Panc1 (cell line): ENCODE measurements around the gene TMPRSS13. TPM values are rescaled to one million over a fixed set of nuclear protein-coding genes. Genes with fewer than 3 reads are reported as not detected.

Source experiments
- ATAC-seq: fragments of 200-7000 bp; cut with Tn5 transposase; 2 replicates; pipeline ENCODE4 v1.9.1; 2020; ENCODE audit warnings: mild to moderate bottlenecking, moderate library complexity
- BruUV-seq: library from RNA; stranded (reverse); fragments of 400-500 nt; replicated peaks from 2 replicates; lab custom pipeline; 2021; lab: Mats Ljungman, UMichigan
- CTCF ChIA-PET: fragments of 300-600 bp; sonication (Branson Sonifier 250); formaldehyde crosslinking; loops from one replicate; lab custom pipeline; 2022; ENCODE audit warnings: antibody characterized with exemption; lab: Charles Lee
- POLR2A ChIA-PET: fragments of 300-600 bp; sonication (Branson Sonifier 250); formaldehyde crosslinking; loops from one replicate; lab custom pipeline; 2022; ENCODE audit warnings: antibody characterized with exemption; lab: Charles Lee
- DNase-seq: peaks from one replicate; pipeline ENCODE4 v3.0.0-alpha.2; 2010; ENCODE audit warnings: low read depth, low spot score
- H3K27ac ChIP-seq: 2 replicates; pipeline ENCODE4 v1.5.1; 2011; ENCODE audit warnings: mild to moderate bottlenecking, low read length, inconsistent platforms
- H3K27me3 ChIP-seq: fragments of 200-500 bp; sonication (Bioruptor generic); 2 replicates; pipeline ENCODE4 v1.6.0; 2014; ENCODE audit warnings: low read length, inconsistent platforms; ENCODE audit not compliant: control insufficient read depth, insufficient read depth
- H3K36me3 ChIP-seq: fragments of 200-500 bp; sonication (Bioruptor generic); 2 replicates; pipeline ENCODE4 v1.5.1; 2014; ENCODE audit warnings: inconsistent platforms, mild to moderate bottlenecking, low read length, moderate library complexity; ENCODE audit not compliant: control insufficient read depth, insufficient read depth
- H3K4me1 ChIP-seq: 2 replicates; pipeline ENCODE4 v1.5.1; 2011; ENCODE audit warnings: inconsistent platforms, mild to moderate bottlenecking, low read length, moderate library complexity; ENCODE audit not compliant: control insufficient read depth, insufficient read depth
- H3K4me3 ChIP-seq, 2 experiments: 2 replicates each; pipeline ENCODE4 v1.5.1; 2011 to 2012; ENCODE audit warnings: low read depth in 2 of 2, low read length in 2 of 2, mild to moderate bottlenecking in 2 of 2, inconsistent platforms in 1 of 2, moderate library complexity in 1 of 2
- H3K9me3 ChIP-seq: fragments of 200-500 bp; sonication (Bioruptor generic); 2 replicates; pipeline ENCODE4 v1.5.1; 2014; ENCODE audit warnings: low read depth, mild to moderate bottlenecking, inconsistent platforms, low read length, moderate library complexity; ENCODE audit not compliant: control insufficient read depth, insufficient read depth
- CTCF ChIP-seq: fragments of 450-650 bp; IDR thresholded peaks from 2 replicates; pipeline ENCODE4 v1.5.1; 2017; ENCODE audit warnings: mild to moderate bottlenecking
- POLR2AphosphoS5 ChIP-seq: IDR thresholded peaks from 2 replicates; pipeline ENCODE4 v1.6.1; 2012; ENCODE audit warnings: mild to moderate bottlenecking, low read depth, low read length, moderate library complexity
- REST ChIP-seq, 2 experiments: IDR thresholded peaks; 2 replicates each; pipeline ENCODE4 v1.6.1; 2011 to 2012; ENCODE audit warnings: low read depth in 2 of 2, control low read depth in 1 of 2, low read length in 1 of 2, mild to moderate bottlenecking in 1 of 2, moderate library complexity in 1 of 2; ENCODE audit not compliant: insufficient read depth in 1 of 2
- SIN3A ChIP-seq: IDR thresholded peaks from 2 replicates; pipeline ENCODE4 v1.6.1; 2012; ENCODE audit warnings: low read depth, mild to moderate bottlenecking, low read length, moderate library complexity, borderline replicate concordance; ENCODE audit not compliant: insufficient read depth
- TCF7L2 ChIP-seq: IDR thresholded peaks from 2 replicates; pipeline ENCODE4 v1.6.1; 2011; ENCODE audit warnings: mild to moderate bottlenecking, low read depth, low read length, inconsistent platforms
- in situ Hi-C: cut with HindIII; loops from 2 replicates; pipeline ENCODE4 v1.10.0; 2016; ENCODE audit warnings: low sequenced_read_pairs, low pct_unique_long_range_greater_than_20kb
- intact Hi-C: fragments of 100-400 bp; cut with micrococcal nuclease; formaldehyde crosslinking; loops from one replicate; pipeline ENCODE4 v1.10.0; 2022; ENCODE audit not compliant: unreplicated experiment
- total RNA-seq: library from RNA; stranded (reverse); gene quantifications from one replicate; pipeline ENCODE4 v1.2.1, GENCODE V29; 2021; ENCODE audit not compliant: unreplicated experiment

Gene TMPRSS13
- total RNA-seq, 1 experiment from 2014 or later = not detected

- no peaks in the 10 kb centered on the region for H3K4me1 ChIP-seq
- no peak for ATAC-seq
- no peaks in the 10 kb centered on the region for H3K9me3 ChIP-seq
- in situ Hi-C loops (no loop called here), intact Hi-C loops (no loop called here)
- H3K27me3 ChIP-seq = peaks cover 9% of the 10 kb centered on the region; the same call in 1 of the 2 replicates
- no peak overlapping the region for H3K4me3 ChIP-seq
- no peak for DNase-seq
- POLR2A ChIA-PET = no interaction called here
- no peak overlapping the region for H3K27ac ChIP-seq
- CTCF ChIA-PET = interaction anchor here (0.8 to 1.1 kb wide), 2 partner anchors 15 to 87 kb away, joined by 3 read pairs; no protein-coding TSS in a partner anchor
- no TSS peak for BruUV-seq
- TF ChIP-seq TCF7L2 = no peak
- TF ChIP-seq SIN3A = no peak
- TF ChIP-seq REST (IDR thresholded peaks at IDR 0.05; ENCODE audit: insufficient read depth in 1 of 2, low read depth in 2 of 2, low read length in 1 of 2) = no peak
- no peak for TF ChIP-seq CTCF
- no peak for TF ChIP-seq POLR2AphosphoS5
- H3K36me3 ChIP-seq = no peaks in the 10 kb centered on the region
Observed at GRCh38 chr11:117859488-117860112, 69.6 kb downstream of the TMPRSS13 start.

- no TSS peak for BruUV-seq
- ChIA-PET POLR2A (interaction anchor here (0.7 kb wide), 1 partner anchor 42 kb away, joined by 8 read pairs; no protein-coding TSS in a partner anchor), CTCF (no interaction called here)
- DNase-seq (no peak), ATAC-seq (no peak)
- Histone ChIP-seq H3K4me3 (no peak overlapping the region), H3K4me1 (no peaks in the 10 kb centered on the region), H3K36me3 (no peaks in the 10 kb centered on the region), H3K27ac (no peak overlapping the region), H3K27me3 (peaks cover 9% of the 10 kb centered on the region; the same call in 1 of the 2 replicates), H3K9me3 (no peaks in the 10 kb centered on the region)
- intact Hi-C loops (no loop called here), in situ Hi-C loops (no loop called here)
- TF ChIP-seq TCF7L2 (no peak), CTCF (no peak), POLR2AphosphoS5 (no peak), SIN3A (no peak), REST (IDR thresholded peaks at IDR 0.05; ENCODE audit: insufficient read depth in 1 of 2, low read depth in 2 of 2, low read length in 1 of 2) (no peak)
Observed at GRCh38 chr11:117859061-117859460, 70.1 kb downstream of the TMPRSS13 start.
